Activated CD4-positive, alpha-beta T cell treated with anti-CD3 and anti-CD28 coated beads, Interleukin-2, Interleukin-4, amounts not matched to agents 100 ng/mL and 50 ng/mL, durations not matched to agents 16 hours and 8 hours (primary cell): Measurements from ENCODE around the gene TEX19.
A peak's percentile ranks its signal among the peaks of the same experiment; 100 is the strongest.
"Not testable (repeated sequence)": the region's sequence is repeated elsewhere in the genome, so short reads cannot be mapped to it uniquely, and the experiment has no call there.

ENCODE experiments used
- DNase-seq: peaks from one replicate; pipeline ENCODE4 v3.0.0-alpha.2; 2020; ENCODE audit warnings: low spot score

The TEX19 gene

DNA sequence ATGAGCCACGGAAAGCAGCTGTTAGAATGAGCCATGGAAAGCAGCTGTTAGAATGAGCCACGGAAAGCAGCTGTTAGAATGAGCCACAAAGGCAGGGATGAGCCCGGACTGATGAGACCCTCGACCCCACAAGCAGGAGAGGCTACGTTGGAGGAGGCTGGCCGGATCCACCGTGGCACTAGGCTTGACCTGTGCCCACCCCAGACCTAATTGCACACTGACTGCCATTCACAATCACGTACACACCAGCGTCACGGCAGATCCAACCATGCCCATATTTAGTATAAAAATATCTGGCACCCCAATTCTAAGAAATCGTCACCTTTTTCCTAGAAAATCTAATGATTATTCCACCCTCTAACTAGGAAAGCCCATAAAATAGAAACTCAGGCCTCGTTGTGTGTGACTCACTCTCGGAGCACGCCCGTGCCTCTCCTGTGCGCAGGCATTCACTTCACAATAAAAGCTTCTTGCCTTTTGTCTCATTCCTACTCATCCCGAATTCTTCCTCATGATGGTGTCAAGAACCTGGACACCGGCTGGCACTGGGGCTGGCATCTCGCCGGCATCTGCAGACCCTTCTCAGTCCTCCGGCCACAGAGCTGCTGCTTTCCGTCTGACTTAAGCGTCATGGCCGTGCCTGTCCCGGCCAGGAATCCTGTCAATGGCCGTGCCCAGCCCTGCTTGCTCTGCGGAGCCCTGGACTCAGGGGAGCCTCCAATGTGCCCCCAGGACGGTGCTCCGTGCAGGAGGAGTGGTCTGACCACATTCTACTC is 20.0 kb upstream of the TEX19 start:
- peak; percentile 28 for DNase-seq

DNA sequence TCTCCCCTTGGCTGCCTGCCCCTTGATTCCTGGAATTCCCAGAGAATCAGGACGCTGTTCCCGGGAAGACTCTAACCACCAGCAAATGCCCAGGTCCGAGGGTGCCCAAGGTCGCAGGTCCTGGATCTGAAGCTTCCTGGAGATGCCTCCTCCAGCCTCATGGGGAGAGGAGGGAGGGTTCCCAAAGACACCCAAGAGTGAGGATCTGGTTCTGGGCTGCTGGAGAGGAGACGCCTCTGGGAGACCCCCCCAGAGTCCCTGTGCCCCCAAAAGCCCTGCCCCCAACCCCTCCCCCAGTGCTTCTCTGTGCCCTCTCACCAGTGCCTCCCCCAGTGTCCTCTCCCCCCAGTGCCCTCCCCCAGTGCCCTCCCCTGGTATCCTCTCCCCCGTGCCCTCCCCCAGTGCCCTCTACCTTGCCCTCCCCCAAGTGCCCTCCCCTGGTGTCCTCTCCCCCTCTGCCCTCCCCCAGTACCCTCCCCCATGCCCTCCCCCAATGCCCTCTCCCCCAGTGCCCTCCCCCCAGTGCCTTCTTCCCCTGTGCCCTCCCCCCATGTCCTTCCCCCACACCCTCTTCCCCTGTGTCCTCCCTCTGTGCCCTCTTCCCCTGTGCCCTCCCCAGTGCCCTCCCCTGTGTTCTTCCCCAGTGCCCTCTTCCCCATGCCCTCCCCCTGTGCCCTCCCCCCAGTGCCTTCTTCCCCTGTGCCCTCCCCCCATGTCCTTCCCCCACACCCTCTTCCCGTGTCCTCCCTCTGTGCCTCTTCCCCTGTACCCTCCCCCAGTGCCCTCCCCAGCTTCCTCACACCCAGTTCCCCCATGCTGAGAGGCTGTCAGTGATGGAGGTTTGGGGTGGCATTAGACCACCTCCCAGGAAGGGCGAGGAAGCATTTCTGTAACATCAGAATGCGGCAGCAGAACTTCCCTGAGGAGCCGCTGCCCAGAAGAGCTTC is 19.1 kb upstream of the TEX19 start:
- no peak for DNase-seq

GRCh38 chr17:82342361-82343079 is 16.5 kb upstream of the TEX19 start:
- no peak for DNase-seq

DNA sequence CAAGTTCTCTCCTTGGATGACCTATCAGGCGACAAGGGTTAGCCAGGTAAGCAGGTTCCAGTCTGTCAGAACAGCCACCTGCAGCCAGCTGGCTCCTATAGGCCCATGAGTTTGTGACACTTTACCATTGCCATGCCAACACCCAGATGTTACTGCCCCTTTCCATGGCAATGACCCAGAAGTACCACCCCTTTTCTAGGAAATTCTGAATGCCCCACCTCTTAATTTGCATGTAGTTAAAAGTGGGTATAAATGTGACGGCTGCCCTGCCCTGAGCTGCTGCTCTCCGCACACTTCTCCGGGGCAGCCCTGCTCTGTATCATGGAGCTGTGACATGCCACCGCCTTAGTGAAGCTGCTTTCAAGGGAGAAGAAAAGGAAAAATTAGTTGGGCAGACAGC is 15.5 kb upstream of the TEX19 start:
- DNase-seq, result no peak

DNA sequence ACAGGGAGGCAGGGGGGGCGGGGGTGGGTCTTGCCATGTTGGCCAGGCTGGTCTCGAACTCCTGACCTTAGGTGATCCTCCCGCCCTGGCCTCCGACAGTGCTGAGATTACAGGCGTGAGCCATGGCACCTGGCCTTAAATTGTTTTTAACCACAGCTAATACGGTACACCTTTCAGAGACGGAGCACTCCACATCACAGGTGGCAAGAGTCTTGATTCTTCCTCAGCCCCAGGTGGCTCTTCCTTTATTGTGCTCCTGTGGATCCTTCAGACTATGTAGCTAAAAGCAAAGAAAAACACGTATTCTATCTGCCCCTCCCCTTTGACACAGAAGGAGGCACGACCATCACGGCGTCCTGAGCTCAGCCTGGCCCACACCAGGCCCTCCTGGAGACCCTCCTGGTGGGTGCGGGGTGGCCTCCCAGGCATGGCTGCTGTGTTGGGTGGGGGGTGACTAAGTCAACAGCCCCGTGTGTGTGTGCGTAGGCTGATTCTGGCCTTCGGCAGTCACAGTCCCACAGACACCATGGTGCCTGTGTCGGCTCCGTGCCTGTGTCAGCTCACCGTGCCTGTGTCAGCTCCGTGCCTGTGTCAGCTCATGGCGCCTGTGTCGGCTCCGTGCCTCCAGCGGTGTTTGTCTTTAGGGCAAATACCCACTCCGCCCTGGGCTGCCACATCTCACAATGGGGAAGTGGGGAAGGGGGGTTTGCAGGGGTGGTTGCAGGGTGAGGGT is 14.7 kb upstream of the TEX19 start:
- DNase-seq, result no peak

DNA sequence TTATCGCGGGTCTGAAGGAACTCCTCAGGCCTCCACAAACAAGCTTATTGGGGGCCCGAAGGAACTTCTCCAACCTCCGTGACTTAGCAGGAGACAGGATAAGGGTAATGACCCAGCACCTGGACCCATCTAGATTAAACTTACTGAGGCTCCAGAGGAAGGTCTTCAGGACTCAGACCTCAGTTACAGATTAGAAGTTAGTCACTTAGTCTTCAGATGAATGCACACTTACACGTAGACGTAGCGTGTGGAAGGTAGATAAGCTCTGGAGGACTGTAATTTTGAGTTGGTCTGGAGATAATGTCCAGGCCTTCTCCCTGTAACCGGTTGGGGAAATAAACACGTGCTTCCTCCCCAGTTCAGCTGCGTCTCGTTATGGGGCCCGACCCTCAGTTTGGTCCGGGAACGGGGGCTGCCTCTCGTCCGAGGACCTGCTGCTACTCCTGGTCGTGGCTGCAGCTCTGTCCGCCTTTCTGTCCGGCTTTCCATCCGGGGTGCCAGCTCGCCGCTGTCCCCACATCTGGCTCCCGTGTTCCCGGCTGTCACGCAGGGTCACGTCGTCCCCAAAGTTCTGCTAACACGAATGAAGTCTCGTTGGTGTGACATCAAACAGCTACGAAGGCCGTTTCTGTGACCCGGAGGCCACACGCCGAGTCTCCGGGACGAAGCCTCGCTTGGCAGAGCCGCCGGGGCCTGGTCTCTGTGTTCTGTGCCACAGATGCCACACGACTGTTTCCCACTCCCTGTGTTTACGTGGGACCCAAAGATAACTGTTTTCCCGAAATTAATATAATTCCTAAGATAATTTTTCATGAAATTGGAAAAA is 13.7 kb upstream of the TEX19 start:
- DNase-seq, result no peak

- DNase-seq, result no peak
These were observed 12.4 kb upstream of the TEX19 start for GRCh38 chr17:82346342-82347300.

DNA sequence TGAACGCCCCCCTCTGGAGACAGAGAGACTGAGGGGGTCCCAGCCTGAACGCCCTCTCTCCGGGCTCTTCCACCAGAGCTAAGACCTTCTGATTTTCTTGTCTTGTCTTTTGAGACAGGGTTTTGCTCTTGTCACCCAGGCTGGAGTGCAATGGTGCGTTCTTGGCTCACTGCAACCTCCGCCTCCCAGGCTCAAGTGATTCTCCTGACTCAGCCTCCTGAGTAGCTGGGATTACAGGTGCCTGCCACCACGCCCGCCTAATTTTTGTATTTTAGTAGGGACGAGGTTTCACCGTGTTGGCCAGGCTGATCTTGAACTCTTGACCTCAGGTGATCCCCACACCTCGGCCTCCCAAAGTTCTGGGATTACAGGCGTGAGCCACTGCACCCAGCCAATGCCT is 11.1 kb upstream of the TEX19 start:
- not testable (repeated sequence) for DNase-seq

- no peak for DNase-seq
These were observed 10.6 kb upstream of the TEX19 start for GRCh38 chr17:82348434-82348833.

GRCh38 chr17:82348866-82349265 is 10.2 kb upstream of the TEX19 start:
- DNase-seq, result no peak

DNA sequence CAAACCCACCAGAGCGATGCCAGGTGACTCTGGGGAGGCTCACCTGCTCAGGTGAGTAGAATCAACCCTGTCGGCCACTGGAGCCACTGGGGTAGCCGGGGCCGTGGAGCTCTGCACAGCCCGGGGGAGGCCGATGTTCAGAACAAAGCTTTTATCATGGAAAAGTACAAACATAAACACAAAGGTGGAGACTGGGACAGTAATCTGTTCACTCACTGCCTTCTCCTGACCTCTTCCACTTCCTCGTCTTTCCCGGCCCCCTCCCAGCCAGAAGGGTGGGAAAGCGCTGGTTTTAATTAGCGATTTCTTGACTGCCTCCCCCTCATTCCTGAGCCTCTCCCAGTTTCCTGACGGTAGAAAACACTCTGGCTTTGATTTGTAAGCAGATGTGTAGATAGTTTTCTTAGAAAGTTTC is 9.8 kb upstream of the TEX19 start:
- no peak for DNase-seq

DNA sequence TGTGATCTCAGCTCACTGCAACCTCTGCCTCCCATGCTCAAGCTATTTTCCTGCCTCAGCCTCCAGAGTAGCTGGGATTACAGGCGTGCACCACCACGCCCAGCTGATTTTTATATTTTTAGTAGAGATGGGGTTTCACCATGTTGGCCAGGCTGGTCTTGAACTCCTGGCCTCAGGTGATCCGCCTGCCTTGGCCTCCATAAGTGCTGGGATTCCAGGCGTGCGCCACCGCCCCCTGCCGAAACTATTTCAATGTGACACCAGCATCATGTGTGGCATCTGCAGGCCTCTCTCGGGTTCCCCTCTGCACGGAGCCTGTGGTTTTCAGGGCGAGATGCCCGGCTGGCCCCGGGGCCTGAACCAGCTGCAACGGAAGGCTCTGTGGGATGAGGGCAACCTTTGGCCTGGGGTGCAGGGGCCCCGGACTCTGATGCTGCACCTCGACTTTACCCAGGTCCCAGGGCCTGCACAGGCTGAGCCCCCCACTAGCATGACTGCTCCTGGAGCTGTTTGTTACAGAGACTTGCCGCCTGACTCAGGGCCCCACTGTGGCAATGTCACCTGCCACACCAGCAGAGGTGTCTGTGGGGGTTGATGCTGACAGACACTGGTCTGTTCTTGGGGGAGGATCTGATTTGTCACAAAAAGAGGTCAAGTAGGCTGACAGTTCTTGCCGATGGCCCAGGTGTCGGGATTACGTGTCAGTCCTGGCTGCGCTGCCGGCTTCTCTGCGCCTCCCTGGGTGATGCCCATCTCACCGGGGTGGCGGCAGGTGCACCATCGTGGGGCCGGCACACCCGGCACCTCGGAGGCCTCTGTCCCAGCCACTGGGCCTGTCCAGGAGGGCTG is 8.6 kb upstream of the TEX19 start:
- peak; percentile 36 for DNase-seq

DNA sequence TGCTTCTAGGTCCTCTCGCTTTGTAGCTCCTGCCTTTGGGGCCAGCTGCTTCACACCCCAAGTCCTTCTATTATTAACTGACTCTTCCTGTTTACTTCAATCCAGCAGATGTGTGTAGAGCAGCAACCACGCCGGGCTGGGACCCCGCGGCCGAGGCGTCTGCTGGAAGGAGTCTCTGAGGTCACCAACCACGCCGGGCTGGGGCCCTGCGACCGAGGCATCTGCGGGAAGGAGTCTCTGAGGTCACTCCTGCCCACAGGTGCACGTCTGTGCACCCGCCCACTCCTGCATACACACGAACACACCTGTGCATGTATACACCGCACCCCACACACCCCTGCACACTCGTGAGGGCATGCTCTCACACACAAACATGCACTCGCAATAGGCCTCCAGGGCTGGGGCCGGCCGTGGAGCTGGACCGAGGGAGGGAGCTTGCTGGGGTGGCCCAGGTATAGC is 7.8 kb upstream of the TEX19 start:
- DNase-seq, result no peak

- DNase-seq, result peak; percentile 87
These were observed 7.1 kb upstream of the TEX19 start for GRCh38 chr17:82351713-82352488.

- DNase-seq, result no peak
These were observed 5.6 kb upstream of the TEX19 start for GRCh38 chr17:82353484-82353883.

GRCh38 chr17:82354804-82355308 is 4.2 kb upstream of the TEX19 start:
- no peak for DNase-seq

- no peak for DNase-seq
These were observed 3.1 kb upstream of the TEX19 start for GRCh38 chr17:82355770-82356427.
